Activated CD8-positive, alpha-beta memory T cell treated with anti-CD3 and anti-CD28 coated beads for 1 hour (primary cell): ENCODE results near the gene CDC42BPG.
A peak's percentile ranks its signal among the peaks of the same experiment; 100 is the strongest.

Experiments
- DNase-seq, 2 donors: peaks; one replicate each; pipeline ENCODE4 v3.0.0-alpha.2; 2020; ENCODE audit warnings: low read depth in 1 of 2; ENCODE audit errors: extremely low read depth in 1 of 2

The CDC42BPG gene

GRCh38 chr11:64844330-64845128 lies at the start of gene CDC42BPG:
TSS of gene CDC42BPG (minus strand) at chr11:64844653. CDS start at chr11:64844569, 84 bp downstream.
- peak in 1 of 2 donors; percentile 57 for DNase-seq

GRCh38 chr11:64893194-64894069 lies 49.0 kb upstream of the CDC42BPG start:
- no peak for DNase-seq

DNA sequence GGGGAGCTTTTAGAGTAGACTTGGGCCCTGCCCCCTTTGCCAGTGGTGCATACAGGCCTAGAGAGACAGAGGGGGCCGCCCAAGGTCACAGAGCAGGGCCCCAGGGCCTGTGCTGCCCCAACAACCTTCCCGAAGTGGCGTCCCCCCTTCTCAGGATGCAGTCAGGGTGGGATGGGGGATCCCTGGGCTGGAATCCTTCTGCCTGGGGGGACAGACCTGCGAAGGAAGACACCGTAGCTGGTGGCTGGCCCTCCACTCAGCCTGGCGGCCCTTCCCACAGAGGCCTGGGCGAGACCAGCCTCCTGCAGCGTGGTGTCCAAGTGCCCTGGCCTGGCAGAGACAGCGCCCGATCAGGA lies 48.4 kb upstream of the CDC42BPG start:
- no peak for DNase-seq

DNA sequence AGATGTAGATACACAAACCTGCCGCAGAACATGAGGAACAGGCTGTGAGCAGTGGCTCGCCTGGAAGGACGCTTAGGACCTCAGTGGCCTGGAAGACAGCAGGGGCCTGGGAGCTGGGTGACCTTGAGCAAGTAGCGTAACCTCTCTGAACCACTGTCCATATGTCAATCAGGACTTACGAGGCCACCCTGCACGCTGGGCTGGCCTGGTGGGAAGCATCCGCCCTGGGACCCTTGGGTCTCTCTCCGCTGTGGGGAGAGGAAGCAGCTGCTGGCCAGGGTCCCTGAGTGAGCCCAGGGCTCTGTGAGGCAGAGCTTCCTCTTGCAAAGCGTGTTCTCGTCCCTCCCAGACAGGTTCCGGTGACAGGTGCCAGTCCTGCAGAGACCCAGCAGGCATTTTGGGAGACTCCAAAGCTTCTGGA lies 48.0 kb upstream of the CDC42BPG start:
- DNase-seq = no peak

DNA sequence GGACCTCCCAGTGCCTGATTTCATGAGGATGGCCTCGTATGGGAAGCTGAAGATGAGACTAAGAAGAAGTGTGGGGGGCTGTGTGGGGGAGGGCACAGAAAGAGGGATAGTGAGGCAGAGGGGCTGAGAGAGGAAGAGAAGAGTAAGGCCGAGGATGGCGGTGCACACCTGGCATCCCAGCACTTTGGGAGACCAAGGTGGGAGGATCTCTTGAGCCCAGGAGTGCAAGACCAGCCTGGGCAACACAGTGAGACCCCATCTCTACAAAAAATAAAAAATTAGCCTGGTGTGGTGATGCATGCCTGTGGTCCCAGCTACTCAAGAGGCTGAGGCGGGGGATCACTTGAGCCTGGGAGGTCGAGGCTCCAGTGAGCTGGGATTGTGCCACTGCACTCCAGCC lies 47.4 kb upstream of the CDC42BPG start:
- DNase-seq = no peak

DNA sequence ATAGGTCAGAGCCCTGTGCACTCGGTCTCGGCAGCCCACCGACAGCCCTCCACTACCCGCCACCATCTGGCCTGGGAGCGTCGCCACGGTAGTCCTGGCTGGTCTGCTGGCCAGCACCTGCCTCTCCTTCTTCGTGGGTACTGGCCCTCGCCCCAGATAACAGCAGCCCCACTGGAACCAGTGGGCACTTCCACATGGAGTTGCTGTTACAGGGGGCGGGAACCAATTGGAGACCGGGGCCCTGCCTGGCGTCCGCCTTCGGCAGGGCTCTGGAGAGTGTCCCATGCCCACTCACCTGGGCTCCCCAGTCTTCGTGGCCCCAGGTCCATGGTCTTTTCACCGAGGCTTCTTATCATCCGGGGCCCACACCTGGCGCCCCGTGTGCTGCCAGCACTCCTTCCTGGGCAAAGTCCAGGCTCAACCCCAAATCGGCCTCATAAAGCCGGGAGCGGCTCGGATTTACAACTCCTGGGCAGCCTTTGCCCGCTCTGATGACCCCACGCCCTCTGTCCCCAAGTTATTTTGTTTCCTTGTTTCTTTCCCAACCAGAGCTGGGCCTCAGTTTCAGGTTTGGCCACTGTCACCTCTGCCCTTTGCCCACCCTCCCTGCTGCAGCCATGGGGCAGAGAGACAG lies 46.9 kb upstream of the CDC42BPG start:
- no peak for DNase-seq

DNA sequence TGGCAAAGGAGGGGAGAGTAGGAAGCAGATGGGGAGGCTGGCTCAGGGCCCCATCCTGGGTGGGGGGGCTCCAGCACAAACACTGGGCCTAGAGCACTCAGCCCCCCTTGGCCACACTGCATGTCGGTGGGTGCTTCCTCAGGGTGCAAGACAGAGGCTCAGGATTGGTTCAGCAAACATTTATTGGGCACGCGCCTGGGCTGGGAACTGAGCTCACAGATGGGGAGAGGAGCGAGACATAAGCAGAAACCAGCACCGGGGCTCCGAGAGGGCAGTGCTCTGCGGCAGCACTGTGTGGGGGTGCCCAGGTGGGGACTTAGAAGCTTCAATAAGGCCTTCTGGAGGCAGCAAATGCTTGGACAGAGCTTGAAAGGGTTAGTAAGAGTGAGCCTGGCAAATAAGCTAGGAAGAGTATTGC lies 46.1 kb upstream of the CDC42BPG start:
- DNase-seq = no peak

DNA sequence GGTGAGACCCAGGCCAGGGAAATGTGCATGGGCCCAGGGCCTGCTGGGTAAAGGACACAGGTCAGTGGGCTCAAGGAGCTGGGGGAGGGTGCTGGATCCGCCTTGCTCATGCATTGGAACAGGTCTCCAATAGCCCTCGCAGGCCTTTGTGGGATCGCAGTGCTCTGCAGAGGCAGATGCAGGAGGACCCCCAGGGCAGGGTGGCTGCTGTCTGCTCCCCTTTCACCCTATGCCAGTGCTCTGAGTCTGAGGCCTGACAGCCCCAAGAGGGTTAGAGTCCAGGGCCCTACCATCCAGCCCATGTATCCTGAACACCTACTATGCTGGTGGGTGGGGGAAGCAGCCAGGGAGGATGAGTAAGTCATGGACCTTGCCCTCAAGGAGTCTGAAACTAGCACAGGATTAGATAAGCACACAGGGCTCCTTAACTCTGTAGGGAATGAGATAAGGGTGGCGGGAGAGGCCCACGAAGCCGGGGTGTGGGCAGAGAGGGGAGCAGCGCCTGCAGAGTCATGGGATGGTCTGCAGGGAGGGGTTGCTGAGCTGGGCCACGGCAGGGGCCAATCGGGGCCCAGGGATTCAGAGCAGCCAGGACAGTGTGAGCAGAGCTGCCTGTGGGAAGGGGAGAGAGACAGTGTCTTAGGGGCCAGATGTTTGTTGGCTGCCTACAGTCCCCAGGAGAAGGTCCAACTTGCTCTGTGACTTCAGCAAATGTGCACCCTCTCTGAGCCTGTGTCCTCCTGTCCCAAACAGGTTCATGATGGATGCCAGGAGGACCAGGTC lies 44.5 kb upstream of the CDC42BPG start:
- no peak for DNase-seq

- DNase-seq = no peak
Observed at GRCh38 chr11:64888406-64888728, 43.9 kb upstream of the CDC42BPG start.

DNA sequence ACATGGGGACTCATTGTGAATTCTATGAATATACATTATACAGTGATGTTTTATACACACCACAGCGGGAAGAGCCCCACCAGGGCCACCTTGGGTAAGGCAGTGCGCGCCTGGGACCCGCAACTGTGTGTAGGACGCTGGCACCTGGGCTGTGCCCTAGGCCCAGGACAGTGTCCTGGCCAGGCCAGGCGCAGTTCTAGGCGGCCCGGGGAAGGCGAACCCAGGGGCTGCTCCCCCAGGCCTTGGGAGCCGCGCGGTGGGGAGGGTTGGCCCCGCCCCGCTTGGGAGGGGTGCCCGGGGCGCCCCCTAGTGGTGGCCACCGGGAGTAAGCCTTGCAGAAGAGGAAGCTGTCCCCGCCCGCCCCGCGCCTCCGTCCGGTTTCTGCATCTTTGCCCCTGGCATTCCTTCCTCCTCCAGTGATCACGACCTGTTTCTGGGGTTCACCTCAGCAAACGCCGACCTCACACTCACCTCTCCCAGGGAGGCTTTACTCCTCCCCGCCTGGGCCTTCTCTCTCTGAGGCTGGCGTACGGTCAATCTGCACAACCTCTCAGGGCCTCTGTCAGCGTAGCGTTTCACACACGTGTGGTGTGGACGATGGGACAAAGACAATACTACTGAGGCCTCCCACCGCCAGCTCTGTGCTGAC lies 43.4 kb upstream of the CDC42BPG start:
- peak; percentile 38 to 78 for DNase-seq

DNA sequence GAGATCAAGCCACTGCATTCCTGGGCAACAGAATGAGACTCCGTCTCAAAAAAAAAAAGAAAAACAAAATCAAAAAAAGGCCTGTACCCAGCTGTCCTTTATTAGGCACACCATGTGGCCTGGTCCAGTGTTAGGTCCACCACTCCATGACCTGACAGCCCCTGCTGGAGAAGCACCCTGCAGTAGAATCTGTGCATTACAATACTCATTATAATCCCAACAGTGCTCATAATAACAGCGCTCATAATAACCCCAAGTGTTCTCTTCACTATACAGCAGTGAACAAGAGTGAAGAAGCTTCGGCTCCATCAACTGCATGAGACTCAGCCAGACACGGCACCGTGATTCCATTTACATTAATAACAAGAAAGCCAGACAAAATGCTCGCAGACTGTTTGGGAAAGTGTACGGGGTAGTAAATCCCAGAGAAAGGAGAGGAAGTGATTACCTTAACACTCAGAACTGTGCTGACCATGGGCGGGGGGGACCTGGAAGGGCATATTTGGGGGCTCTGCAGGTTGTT lies 42.8 kb upstream of the CDC42BPG start:
- DNase-seq = no peak

- no peak for DNase-seq
Observed at GRCh38 chr11:64885367-64886286, 41.2 kb upstream of the CDC42BPG start.

DNA sequence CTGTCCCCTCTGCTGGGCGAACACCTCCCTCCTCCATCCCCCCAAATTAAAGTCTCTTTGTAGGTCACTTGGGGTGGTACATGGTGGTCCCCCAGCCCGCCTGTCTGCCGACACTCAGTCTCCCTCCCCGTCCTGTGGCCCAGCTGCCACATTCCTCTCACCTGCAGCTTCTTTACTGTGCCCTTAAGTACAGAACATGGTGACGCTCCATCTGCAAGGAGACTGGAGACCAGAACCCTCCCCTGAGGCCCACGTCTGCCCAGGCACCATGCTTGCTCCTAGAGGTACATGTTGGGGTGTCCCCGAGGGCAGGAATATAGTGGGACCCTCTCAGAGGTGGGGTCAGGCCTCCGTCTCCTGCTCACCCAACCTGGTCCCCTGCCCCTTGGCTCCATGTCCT lies 39.6 kb upstream of the CDC42BPG start:
- no peak for DNase-seq

GRCh38 chr11:64883575-64883974 lies 39.1 kb upstream of the CDC42BPG start:
- no peak for DNase-seq

DNA sequence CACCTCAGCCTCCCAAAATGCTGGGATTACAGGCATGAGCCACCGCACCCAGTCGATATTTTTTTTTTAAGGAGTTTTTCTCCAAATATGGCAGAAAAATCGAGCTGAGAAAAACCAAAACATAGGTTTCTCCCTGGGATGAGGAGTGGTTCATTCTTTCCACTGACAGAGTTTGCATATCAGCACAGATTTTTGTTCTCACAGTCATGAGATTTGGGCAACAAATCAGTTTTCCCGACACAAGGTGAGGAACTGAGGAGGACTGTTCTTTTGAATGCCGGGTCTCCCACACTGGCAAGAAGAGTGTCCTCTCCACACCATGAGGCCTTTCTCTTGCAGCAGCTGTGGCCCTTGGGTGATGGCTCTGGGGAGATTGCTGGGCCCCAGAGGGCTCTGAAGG lies 37.8 kb upstream of the CDC42BPG start:
- no peak for DNase-seq

DNA sequence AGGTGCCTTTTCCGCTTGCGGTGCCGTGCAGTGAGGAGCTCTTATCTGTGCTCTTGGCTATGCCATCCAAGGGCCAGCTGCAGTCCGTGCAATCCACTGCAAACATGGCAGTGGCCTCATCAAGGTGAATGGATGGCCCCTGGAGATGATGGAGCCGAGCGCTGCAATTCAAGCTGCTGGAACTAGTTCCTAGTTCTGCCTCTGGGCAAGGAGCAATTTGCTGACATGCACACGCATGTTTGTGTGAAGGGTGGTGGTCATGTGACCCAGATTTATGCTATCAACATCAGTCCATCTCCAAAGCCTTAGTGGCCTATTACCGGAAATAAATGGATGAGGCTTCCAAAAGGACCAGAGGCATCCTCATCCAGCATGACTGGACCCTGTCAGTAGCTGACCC lies 37.0 kb upstream of the CDC42BPG start:
- DNase-seq = no peak

DNA sequence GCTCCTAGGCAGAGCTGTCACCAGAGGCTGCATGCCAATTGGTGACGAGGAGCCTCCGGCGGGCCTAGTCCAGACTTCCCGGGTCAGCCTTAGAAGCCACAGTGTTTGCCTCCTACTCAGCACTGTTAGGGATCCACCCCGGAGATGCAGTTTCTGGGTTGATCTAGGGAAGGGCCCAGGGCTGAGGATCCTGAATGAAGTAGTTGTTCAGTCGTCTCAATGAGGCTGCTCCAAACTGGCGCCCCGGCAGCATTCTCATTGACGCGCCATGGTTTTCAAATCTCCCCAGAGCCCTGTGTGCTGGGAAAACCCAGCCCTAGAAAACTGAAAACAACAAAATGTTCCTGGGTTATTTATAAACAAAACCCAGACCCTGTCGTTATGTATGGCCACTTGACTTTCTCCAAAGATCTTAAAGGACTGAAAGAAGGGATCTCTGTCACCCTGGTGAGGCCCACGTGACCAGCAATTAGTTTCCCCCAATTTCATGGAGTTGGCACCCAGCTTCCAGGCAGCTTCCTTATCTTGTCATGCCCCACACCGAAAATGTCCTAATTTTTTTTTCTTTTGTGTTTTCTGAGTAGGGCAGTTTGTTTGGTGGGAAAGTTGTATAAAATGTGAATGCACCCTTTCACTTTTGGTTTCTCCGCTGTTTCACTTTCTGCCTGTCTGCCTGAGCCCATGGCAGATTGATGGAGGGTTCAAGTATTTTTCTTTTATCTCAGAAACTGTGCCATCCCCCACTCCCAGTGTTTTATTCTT lies 36.0 kb upstream of the CDC42BPG start:
- DNase-seq = no peak

- no peak for DNase-seq
Observed at GRCh38 chr11:64879244-64879900, 34.9 kb upstream of the CDC42BPG start.
